ENCODE data around the gene KIAA0408. TPM values are rescaled to one million over a fixed set of nuclear protein-coding genes. Genes with fewer than 3 reads are reported as not detected.
A peak's percentile ranks its signal among the peaks of the same experiment; 100 is the strongest.

KIAA0408 gene
- total RNA-seq, 1 donor from 2014 or later: 16.9 TPM

DNA sequence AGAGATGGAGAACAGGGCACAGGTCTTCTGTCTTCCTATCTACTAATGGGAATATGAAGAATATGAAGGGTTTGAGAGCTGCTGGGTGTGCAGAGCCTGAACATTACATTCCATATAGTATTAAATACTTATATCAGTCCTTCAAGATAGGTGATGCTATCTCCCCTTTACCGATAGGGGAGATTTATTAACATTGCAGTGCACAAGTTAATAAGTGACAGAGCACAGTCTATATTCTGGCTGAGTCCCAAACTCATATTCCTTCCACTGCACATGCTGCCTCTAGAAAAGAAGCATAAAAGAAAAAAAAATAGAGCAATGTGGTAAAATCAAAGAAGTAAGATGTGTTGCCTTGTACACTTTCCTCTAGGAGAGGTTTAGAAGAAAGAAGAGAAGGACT, 18.5 kb upstream of the KIAA0408 start:
- Mint-ChIP-seq H3K36me3 (ENCODE audit: low read depth) (peaks cover 42% of the 10 kb centered on the region), H3K27me3 (ENCODE audit: insufficient read depth) (peaks cover 2% of the 10 kb centered on the region), H3K4me3 (no peak overlapping the region), H3K27ac (no peak overlapping the region), H3K9me3 (no peaks in the 10 kb centered on the region), H3K4me1 (ENCODE audit: low read depth) (peaks cover 16% of the 10 kb centered on the region)
- DNase-seq (ENCODE audit: low spot score): no peak
- intact Hi-C loops (cut with micrococcal nuclease): no loop called here

DNA sequence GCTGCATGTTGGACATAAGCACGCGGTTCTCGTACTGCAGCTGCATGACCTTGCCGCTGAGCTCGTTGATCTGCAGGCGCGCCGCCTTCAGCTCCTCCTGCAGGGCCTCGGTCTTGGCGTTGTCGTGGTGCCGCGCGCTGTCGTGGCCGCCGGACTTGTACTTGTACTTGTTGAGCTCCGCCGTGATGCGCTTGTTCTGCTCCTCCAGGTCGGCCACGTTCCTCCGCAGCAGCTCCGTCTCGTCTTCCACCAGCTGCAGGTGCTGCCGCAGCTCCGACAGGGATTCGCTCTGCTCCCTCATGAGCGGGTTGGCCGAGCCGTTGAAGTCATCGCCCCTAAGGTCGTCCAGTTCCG, 16.6 kb upstream of the KIAA0408 start:
- peaks cover 40% of the 10 kb centered on the region for H3K36me3 Mint-ChIP-seq (ENCODE audit: low read depth)
- no peaks in the 10 kb centered on the region for H3K4me1 Mint-ChIP-seq (ENCODE audit: low read depth)
- no peaks in the 10 kb centered on the region for H3K9me3 Mint-ChIP-seq
- H3K27me3 Mint-ChIP-seq (ENCODE audit: insufficient read depth): peaks cover 2% of the 10 kb centered on the region
- DNase-seq (ENCODE audit: low spot score): no peak
- no peak overlapping the region for H3K4me3 Mint-ChIP-seq
- no peak overlapping the region for H3K27ac Mint-ChIP-seq
- intact Hi-C loops (cut with micrococcal nuclease): no loop called here

DNA sequence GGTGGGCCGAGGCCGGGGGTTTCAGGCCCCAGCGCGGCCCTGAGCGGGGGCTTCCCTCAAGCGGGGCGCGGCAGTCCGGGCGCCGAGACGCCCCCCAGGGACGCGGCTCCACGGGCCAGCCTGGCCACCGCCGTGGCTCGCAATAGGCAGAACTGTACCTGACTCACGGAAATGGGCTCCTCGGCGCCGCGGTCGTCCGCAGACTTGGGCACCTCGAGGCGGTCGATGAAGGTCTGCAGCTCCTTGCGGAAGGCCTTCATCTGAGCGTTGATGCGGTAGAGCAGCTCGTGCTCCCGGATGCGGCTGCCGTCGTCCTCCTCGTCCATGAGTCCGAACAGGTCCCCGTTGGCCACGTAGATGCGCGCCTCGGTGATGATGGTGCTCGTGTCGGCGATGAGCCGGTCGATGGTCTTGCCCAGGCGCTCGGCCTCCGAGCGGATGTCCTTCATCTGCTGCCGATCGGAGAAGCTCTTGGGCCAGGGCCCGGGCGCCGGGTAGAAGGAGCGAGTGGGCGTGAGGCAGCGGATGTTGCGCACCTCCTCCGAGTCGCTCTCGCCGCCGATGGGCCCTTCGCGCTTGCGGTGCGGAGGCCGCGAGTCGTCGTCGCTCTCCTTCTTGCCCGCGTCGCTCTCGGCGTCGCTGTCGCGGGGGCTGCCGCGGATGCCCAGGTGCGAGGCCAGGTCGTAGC, 16.1 kb upstream of the KIAA0408 start:
- Mint-ChIP-seq H3K27ac (no peak overlapping the region), H3K36me3 (ENCODE audit: low read depth) (peaks cover 44% of the 10 kb centered on the region), H3K4me1 (ENCODE audit: low read depth) (no peaks in the 10 kb centered on the region), H3K4me3 (no peak overlapping the region), H3K27me3 (ENCODE audit: insufficient read depth) (peaks cover 2% of the 10 kb centered on the region), H3K9me3 (no peaks in the 10 kb centered on the region)
- intact Hi-C loops (cut with micrococcal nuclease): no loop called here
- no peak for DNase-seq (ENCODE audit: low spot score)

DNA sequence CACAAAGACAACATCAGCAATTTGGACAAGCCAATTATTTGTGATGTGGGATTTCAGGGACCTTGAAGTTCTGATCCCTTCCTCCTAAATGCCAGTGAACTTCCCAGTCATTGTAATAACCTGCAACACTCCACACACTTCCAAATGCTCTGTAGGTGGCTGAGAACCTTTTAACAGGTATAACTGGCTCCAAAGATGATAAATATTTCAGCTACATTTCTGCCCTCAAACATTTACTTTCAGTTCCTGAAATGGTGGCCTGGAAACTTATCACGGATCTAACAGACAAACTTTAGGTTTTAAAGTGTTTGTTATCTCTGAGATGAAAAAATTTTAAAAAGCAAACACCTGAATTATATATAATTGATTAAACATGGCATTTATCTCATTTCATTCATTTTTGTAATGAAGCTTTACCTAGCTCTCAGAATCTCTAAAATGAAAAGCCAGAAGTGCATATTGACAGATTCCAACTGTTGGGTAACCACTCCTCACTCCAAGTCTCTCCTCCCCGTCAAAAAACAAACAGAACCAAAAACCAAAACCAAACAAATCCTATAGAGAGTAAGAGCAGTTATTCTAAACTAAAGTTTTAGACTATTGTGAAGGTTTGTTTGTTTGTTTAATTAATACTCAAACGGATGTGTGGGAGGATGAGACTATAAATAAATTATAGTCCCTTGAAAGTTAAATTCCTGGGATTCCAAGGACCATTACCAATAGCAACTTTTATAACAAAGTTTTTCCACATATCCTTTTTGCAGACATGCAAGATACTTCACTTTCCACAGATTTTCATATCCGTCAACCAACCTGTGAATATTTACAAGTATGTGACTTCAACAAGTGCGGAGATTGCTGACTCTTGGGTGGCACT, 12.4 kb upstream of the KIAA0408 start:
- Mint-ChIP-seq H3K27ac (no peak overlapping the region), H3K27me3 (ENCODE audit: insufficient read depth) (peaks cover 3% of the 10 kb centered on the region), H3K9me3 (no peaks in the 10 kb centered on the region), H3K4me1 (ENCODE audit: low read depth) (no peaks in the 10 kb centered on the region), H3K4me3 (no peak overlapping the region), H3K36me3 (ENCODE audit: low read depth) (peaks cover 26% of the 10 kb centered on the region)
- intact Hi-C loops (cut with micrococcal nuclease): no loop called here
- no peak for DNase-seq (ENCODE audit: low spot score)

DNA sequence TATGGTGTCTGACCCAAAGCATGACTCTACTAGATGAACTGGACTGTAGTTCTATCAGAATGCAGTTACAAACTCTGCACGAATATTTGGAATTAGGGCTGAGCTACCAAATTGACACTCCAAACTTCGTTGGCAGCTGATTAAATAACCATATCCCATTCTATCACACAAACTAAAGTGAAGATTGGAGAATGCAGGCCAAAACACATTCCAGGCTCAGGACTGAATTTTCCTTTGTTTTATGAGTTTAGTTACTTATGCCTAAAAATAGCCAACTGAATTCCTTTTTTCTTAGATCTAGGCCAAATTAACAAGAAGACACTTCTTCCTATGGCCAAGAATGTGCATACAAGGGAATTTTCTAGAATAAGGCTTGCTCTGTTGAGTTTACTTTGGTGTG, 9.7 kb upstream of the KIAA0408 start:
- intact Hi-C loops (cut with micrococcal nuclease): loop anchor here (5.0 kb wide), 2 partner anchors 127 to 173 kb away; partner anchors contain the start of gene ECHDC1
- no peak overlapping the region for H3K27ac Mint-ChIP-seq
- no peak for DNase-seq (ENCODE audit: low spot score)
- H3K27me3 Mint-ChIP-seq (ENCODE audit: insufficient read depth): peaks cover 3% of the 10 kb centered on the region
- peaks cover 16% of the 10 kb centered on the region for H3K36me3 Mint-ChIP-seq (ENCODE audit: low read depth)
- H3K4me3 Mint-ChIP-seq: no peak overlapping the region
- H3K4me1 Mint-ChIP-seq (ENCODE audit: low read depth): no peaks in the 10 kb centered on the region
- no peaks in the 10 kb centered on the region for H3K9me3 Mint-ChIP-seq

DNA sequence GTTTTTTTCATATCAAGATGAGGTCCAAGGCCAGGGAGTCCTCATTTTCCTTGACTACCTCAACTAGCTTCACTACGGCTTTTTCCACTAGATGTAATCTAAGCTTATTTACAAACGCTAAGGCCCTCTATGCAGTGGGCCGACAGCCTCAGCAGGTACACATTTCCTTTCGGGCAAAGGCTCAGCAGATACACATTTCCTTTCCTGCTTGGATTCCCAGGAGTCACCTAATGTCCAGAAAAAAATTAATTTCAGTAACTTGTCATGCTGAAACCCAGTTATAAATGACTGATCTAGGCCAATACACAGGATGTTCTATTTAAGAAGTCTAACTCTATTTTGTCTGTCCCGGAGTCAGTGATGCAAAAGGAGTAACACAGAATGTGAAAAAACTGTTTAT, 7.2 kb upstream of the KIAA0408 start:
- H3K27ac Mint-ChIP-seq: no peak overlapping the region
- peaks cover 3% of the 10 kb centered on the region for H3K27me3 Mint-ChIP-seq (ENCODE audit: insufficient read depth)
- no peaks in the 10 kb centered on the region for H3K4me1 Mint-ChIP-seq (ENCODE audit: low read depth)
- no peaks in the 10 kb centered on the region for H3K9me3 Mint-ChIP-seq
- H3K4me3 Mint-ChIP-seq: no peak overlapping the region
- DNase-seq (ENCODE audit: low spot score): no peak
- H3K36me3 Mint-ChIP-seq (ENCODE audit: low read depth): peaks cover 10% of the 10 kb centered on the region
- intact Hi-C loops (cut with micrococcal nuclease): loop anchor here (5.0 kb wide), 2 partner anchors 124 to 176 kb away; partner anchors contain the start of gene ECHDC1

DNA sequence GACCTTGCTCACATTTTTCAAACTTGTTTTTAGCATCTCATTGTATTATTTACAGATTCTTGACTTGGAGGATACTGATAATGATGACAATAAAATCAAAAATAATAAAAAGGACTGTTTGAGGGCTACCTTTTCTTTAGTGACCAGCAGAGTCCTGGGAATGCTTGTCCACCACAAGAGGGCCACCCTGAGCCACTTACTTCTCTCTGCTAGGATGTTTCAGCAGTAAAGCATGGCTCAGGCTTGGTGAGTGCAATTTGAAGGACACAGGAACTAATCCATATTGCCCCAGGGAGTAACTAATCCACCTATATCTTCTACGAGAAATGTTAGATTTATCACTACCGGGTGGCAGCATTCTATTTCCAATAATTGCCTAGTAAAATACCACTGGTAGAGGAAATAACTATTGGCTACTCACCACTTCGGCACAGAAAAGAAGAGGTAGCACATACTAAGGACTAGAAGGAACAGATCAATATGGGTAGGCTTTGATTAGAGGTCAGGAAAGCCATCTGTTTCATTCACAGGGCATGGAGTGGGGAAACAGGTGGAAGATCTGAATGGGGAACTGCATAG, 5.8 kb upstream of the KIAA0408 start:
- Mint-ChIP-seq H3K4me1 (ENCODE audit: low read depth) (peaks cover 9% of the 10 kb centered on the region), H3K27ac (no peak overlapping the region), H3K27me3 (ENCODE audit: insufficient read depth) (peaks cover under 1% of the 10 kb centered on the region), H3K4me3 (no peak overlapping the region), H3K36me3 (ENCODE audit: low read depth) (peaks cover 4% of the 10 kb centered on the region), H3K9me3 (no peaks in the 10 kb centered on the region)
- intact Hi-C loops (cut with micrococcal nuclease): loop anchor here (1.0 to 5.0 kb wide), 7 partner anchors 20 to 177 kb away; partner anchors contain the start of gene ECHDC1
- peak; percentile 36 for DNase-seq (ENCODE audit: low spot score)

DNA sequence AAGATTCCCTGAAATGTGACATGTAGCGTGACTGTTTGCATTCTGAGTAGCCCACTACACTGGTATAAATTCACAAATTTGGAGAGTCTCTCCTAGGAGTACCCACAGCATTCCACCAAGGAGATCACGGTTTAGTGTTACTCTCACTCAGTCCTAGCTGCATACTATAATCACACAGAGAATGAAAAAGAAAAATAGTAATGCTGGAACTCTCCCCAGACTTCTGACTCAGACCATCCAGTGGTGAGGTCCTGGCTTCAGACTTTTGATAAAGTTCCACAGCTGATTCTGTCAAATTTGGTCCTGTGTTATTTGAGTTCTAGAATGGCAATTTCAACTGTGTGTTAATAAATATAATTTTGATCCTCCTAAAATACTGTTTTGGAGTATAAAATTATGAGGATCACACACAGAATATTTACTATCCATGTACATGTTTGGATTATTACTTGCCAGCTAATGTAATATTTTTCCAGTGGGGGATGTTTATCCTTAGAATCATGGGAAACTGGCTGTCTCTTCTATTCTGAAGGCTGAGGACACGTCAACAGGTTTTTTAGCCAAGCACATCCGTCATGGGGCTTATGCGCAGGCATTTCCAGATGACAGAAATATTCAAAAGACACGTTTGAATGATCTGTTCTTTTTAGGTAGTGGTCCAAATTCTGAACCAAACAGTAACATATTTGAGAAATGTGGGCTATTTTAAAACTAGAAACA, 5.1 kb upstream of the KIAA0408 start:
- no peaks in the 10 kb centered on the region for H3K9me3 Mint-ChIP-seq
- peaks cover 13% of the 10 kb centered on the region for H3K4me1 Mint-ChIP-seq (ENCODE audit: low read depth)
- H3K4me3 Mint-ChIP-seq: no peak overlapping the region
- H3K27ac Mint-ChIP-seq: no peak overlapping the region
- no peak for DNase-seq (ENCODE audit: low spot score)
- peaks cover 2% of the 10 kb centered on the region for H3K36me3 Mint-ChIP-seq (ENCODE audit: low read depth)
- intact Hi-C loops (cut with micrococcal nuclease): loop anchor here (2.0 to 5.0 kb wide), 2 partner anchors 20 to 42 kb away; no protein-coding TSS in a partner anchor
- no peaks in the 10 kb centered on the region for H3K27me3 Mint-ChIP-seq (ENCODE audit: insufficient read depth)

DNA sequence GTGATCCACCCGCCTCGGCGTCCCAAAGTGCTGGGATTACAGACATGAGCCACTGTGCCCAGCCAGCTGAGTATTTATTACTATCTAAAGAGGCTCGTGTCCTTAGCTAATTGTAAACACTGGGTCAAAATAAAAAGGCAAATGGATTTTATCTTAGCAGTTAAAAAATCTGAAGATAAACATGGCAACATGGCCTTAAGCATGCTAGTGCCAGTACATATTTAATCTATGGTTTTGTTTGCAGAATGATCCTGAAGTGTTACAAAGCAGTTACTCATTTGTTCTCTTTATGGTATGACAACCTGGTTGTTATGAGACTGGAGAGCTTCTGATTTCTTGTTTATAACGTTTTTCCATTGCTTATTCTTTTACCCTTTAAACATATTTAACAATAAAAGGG, 3.9 kb upstream of the KIAA0408 start:
- H3K27me3 Mint-ChIP-seq (ENCODE audit: insufficient read depth): no peaks in the 10 kb centered on the region
- no peak overlapping the region for H3K27ac Mint-ChIP-seq
- DNase-seq (ENCODE audit: low spot score): no peak
- H3K4me3 Mint-ChIP-seq: no peak overlapping the region
- H3K4me1 Mint-ChIP-seq (ENCODE audit: low read depth): peaks cover 13% of the 10 kb centered on the region
- H3K9me3 Mint-ChIP-seq: no peaks in the 10 kb centered on the region
- H3K36me3 Mint-ChIP-seq (ENCODE audit: low read depth): peaks cover 2% of the 10 kb centered on the region
- intact Hi-C loops (cut with micrococcal nuclease): loop anchor here (5.0 kb wide), 1 partner anchor 41 kb away; no protein-coding TSS in a partner anchor

DNA sequence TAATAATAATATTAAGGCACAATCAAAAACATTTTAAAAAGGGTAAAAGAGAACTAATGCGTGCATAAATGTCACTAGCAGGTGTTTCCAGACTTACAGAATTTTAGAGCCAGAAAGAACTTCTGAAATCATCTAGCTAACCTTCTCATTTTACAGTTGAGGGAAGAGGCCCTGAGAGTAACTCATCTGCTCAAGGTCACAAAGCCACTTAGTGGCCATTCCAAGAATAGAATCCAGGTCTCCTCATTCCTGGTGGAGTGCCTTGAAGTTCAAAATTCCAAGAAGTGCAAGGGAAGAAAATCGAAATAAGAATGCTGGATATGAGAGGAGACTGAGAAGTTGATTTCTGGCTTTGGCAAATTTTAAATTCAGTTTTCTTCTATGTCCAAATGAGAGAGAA, 3.2 kb upstream of the KIAA0408 start:
- Mint-ChIP-seq H3K27me3 (ENCODE audit: insufficient read depth) (no peaks in the 10 kb centered on the region), H3K4me3 (no peak overlapping the region), H3K9me3 (no peaks in the 10 kb centered on the region), H3K27ac (no peak overlapping the region), H3K36me3 (ENCODE audit: low read depth) (peaks cover 2% of the 10 kb centered on the region), H3K4me1 (ENCODE audit: low read depth) (peaks cover 13% of the 10 kb centered on the region)
- no peak for DNase-seq (ENCODE audit: low spot score)
- intact Hi-C loops (cut with micrococcal nuclease): loop anchor here (5.0 kb wide), 1 partner anchor 40 kb away; no protein-coding TSS in a partner anchor

DNA sequence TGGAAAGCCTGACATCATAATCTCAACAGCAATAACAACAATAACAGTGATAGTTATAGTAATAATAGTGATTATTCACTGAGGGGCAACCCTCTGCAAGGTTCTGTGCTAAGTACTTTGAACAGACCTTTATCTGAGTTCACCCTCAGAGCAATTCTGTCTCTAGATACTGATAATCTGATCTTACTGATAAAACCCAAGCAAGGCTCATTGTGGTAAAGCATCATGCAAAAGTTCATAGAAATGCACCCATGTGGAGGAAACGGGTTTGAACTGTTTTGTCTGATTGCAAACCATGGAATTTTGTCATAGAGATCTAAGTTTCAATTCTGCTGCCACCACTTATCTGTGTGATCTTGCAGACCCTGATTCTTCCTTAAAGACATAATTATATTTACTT, 1.3 kb upstream of the KIAA0408 start:
- intact Hi-C loops (cut with micrococcal nuclease): loop anchor here (5.0 kb wide), 1 partner anchor 38 kb away; no protein-coding TSS in a partner anchor
- Mint-ChIP-seq H3K27ac (peak overlapping the region; percentile 40), H3K9me3 (no peaks in the 10 kb centered on the region)

DNA sequence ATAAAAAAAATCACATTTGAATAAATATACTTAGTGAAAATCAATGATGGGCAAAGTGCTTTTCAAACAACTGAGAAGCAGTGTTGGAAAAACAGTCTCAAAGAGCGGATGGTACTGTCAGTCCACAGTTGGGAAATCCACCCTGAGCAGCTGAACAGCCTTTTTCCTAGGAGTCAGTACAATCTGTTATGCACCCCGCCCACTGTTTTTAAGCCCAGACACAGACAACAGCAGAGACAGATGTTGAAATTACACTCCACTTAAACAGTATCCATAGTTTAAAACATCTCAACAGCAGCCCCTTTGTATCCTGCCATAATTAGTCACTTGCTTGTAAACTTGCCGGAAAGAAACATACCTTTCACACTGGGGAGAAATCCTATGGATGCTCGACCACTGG, 372 bp downstream of the KIAA0408 start:
- peaks cover 2% of the 10 kb centered on the region for H3K36me3 Mint-ChIP-seq (ENCODE audit: low read depth)
- H3K27me3 Mint-ChIP-seq (ENCODE audit: insufficient read depth): no peaks in the 10 kb centered on the region
- intact Hi-C loops (cut with micrococcal nuclease): no loop called here
- H3K27ac Mint-ChIP-seq: no peak overlapping the region
- H3K4me1 Mint-ChIP-seq (ENCODE audit: low read depth): peaks cover 13% of the 10 kb centered on the region
- no peak overlapping the region for H3K4me3 Mint-ChIP-seq
- DNase-seq (ENCODE audit: low spot score): no peak
- no peaks in the 10 kb centered on the region for H3K9me3 Mint-ChIP-seq

More for the DNA sequence above, 1.3 kb upstream of the KIAA0408 start:
- H3K4me1 Mint-ChIP-seq (ENCODE audit: low read depth): peaks cover 13% of the 10 kb centered on the region
- no peaks in the 10 kb centered on the region for H3K27me3 Mint-ChIP-seq (ENCODE audit: insufficient read depth)
- DNase-seq (ENCODE audit: low spot score): no peak
- H3K4me3 Mint-ChIP-seq: no peak overlapping the region
- peaks cover 2% of the 10 kb centered on the region for H3K36me3 Mint-ChIP-seq (ENCODE audit: low read depth)

Measured in activated T-helper 1 cell treated with anti-CD3 and anti-CD28 coated beads, Interleukin-12 subunit alpha, Interleukin-12 subunit beta, Interleukin-2, Interleukin-4 antibody, amounts not matched to agents 30 ng/mL and 10 ng/mL and 1 ng/mL, durations not matched to agents 14 hours and 24 hours and 36 hours (primary cell).